Tibial nerve (tissue), 4 donors: Measurements from ENCODE around the gene PRKCE.

Experiments
- CTCF ChIP-seq, 5 experiments: fragments of 200-600 bp in 3 of 5; fragments of 450-650 bp in 2 of 5; sonication (generic) in 3 of 5; IDR thresholded peaks; one replicate each; pipeline ENCODE4 v1.5.1; 2016 to 2019; ENCODE audit warnings: antibody characterized with exemption in 5 of 5, mild to moderate bottlenecking in 3 of 5, moderate library complexity in 2 of 5
- EP300 ChIP-seq, 2 donors: sonication (generic); formaldehyde crosslinking; IDR thresholded peaks; one replicate each; pipeline ENCODE4 v1.6.1; 2017; ENCODE audit warnings: antibody characterized with exemption in 2 of 2, mild to moderate bottlenecking in 1 of 2
- POLR2A ChIP-seq, 2 donors: fragments of 450-650 bp; IDR thresholded peaks; one replicate each; pipeline ENCODE4 v1.6.1; 2017; ENCODE audit warnings: antibody characterized with exemption in 2 of 2, mild to moderate bottlenecking in 2 of 2, moderate library complexity in 2 of 2

GRCh38 chr2:46008091-46008870, 356.8 kb downstream of the PRKCE start:
- TF ChIP-seq CTCF (IDR thresholded peaks at IDR 0.05), result no peak
- no peak for TF ChIP-seq POLR2A (IDR thresholded peaks at IDR 0.05)
- TF ChIP-seq EP300 (IDR thresholded peaks at IDR 0.05), result no peak
